Choroid plexus epithelial cell (primary cell): Measurements from ENCODE around the gene EYS.

ENCODE experiments used
- DNase-seq: peaks from one replicate; pipeline ENCODE4 v3.0.0-alpha.2; 2010; ENCODE audit warnings: low read depth
- H3K4me3 ChIP-seq: 2 replicates; pipeline ENCODE4 v1.5.1; 2011; ENCODE audit warnings: low read depth, mild to moderate bottlenecking, control low read depth, low read length, moderate library complexity
- TF ChIP-seq, protein P1 (sequence below): conservative IDR thresholded peaks from 2 replicates; pipeline ENCODE4 v1.5.1; 2011; ENCODE audit warnings: low read depth, mild to moderate bottlenecking, control low read depth, inconsistent platforms, low read length, moderate library complexity

EYS gene

DNA sequence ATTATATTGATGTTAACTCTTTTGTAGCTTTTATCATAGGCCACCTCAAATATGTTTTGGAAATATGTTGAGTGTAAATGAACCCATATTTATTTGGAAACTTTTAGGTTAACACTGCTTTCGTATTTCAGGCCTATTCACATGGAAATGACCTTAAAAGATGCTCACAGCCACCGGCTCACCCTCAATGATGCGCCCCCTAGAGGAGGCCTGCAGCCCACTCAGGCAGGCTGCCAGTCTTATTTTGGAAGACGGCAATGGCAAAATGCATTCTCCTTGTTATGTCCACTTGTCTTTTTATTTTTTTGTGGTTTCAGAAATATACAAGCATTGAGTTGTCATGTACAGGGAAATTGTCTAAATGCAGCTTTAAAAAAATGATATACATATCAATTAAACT, 1201.7 kb downstream of the EYS start:
- TF ChIP-seq, protein P1, sequence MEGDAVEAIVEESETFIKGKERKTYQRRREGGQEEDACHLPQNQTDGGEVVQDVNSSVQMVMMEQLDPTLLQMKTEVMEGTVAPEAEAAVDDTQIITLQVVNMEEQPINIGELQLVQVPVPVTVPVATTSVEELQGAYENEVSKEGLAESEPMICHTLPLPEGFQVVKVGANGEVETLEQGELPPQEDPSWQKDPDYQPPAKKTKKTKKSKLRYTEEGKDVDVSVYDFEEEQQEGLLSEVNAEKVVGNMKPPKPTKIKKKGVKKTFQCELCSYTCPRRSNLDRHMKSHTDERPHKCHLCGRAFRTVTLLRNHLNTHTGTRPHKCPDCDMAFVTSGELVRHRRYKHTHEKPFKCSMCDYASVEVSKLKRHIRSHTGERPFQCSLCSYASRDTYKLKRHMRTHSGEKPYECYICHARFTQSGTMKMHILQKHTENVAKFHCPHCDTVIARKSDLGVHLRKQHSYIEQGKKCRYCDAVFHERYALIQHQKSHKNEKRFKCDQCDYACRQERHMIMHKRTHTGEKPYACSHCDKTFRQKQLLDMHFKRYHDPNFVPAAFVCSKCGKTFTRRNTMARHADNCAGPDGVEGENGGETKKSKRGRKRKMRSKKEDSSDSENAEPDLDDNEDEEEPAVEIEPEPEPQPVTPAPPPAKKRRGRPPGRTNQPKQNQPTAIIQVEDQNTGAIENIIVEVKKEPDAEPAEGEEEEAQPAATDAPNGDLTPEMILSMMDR, result peak; percentile 52
- DNase-seq, result no peak
- H3K4me3 ChIP-seq, result no peak overlapping the region

- TF ChIP-seq, protein P1, result no peak
- H3K4me3 ChIP-seq, result no peak overlapping the region
- peak; percentile 41 for DNase-seq
These were observed 1202.5 kb downstream of the EYS start for GRCh38 chr6:64504503-64504902.

- TF ChIP-seq, protein P1, result no peak
- H3K4me3 ChIP-seq, result no peak overlapping the region
- no peak for DNase-seq
These were observed 1204.2 kb downstream of the EYS start for GRCh38 chr6:64502801-64503200.

GRCh38 chr6:64497634-64498033, 1209.4 kb downstream of the EYS start:
- DNase-seq, result no peak
- no peak overlapping the region for H3K4me3 ChIP-seq
- TF ChIP-seq, protein P1, result no peak

- no peak for DNase-seq
- TF ChIP-seq, protein P1, result no peak
- H3K4me3 ChIP-seq, result no peak overlapping the region
These were observed 1217.3 kb downstream of the EYS start for GRCh38 chr6:64489763-64490162.

DNA sequence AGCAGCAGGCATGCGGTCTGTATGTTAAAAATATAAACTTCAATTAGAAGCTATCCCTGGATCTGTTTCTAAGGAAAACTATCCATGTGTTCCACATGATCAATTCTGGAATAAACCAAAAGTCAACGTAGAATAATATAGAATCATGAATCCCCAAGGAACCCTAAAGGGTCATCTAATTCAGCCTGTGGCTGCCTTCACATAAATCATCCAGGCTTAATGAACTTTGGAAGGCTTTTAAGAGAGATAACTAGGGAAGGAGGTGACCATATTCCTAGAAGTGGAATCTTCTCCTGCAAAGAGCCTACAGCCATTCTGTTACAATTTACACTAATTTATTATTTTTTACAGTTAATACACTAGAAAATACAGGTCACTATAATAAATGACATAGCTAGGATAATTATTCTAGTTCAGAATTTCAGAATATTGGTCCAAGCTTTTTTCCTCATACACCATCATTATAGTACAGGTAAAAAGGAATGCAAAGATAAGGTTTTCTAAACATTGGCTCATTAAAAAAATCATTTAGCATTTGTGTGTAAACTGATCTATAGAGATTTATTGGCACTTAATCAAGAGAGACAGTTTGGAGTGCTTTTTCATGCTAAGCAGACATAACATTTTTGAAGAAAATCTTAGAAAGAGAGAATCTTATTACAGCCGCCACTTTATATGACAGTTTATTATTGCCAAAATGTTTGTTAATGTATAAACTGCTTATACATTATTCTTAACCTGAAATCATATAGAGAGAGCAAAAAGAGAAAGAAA, 1220.3 kb downstream of the EYS start:
- TF ChIP-seq, protein P1, result no peak
- no peak for DNase-seq
- H3K4me3 ChIP-seq, result no peak overlapping the region

GRCh38 chr6:64483956-64484499, 1223.0 kb downstream of the EYS start:
- DNase-seq, result no peak

More at GRCh38 chr6:64483956-64484499, 1223.0 kb downstream of the EYS start:
- TF ChIP-seq, protein P1, result no peak
- no peak overlapping the region for H3K4me3 ChIP-seq
